Activated CD8-positive, alpha-beta memory T cell treated with anti-CD3 and anti-CD28 coated beads for 48 hours (primary cell): ENCODE results near the gene CCN6.

Experiments
- DNase-seq, 3 experiments: peaks; one replicate each; pipeline ENCODE4 v3.0.0-alpha.2; 2020; ENCODE audit warnings: low read depth in 2 of 3, low spot score in 2 of 3

The CCN6 gene

DNA sequence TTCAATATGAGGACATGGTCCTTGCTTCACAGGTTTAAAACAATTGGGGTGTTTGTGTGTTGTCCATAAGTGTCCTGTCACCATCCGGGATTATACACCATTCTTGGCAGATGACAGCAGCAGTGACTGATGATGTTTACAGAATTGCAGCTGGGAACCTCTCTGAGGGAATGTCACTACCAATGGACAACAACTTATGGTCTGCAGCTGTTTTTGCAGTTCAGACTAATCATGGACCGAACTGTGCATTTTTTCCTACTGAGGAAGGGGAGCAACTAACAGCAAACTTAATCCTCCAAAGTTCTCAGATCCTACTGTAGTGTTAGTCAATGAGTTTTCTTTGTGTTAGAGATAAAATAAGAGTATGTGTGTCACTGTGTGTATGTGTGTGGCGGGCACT lies 59.5 kb downstream of the CCN6 start:
- DNase-seq = no peak

DNA sequence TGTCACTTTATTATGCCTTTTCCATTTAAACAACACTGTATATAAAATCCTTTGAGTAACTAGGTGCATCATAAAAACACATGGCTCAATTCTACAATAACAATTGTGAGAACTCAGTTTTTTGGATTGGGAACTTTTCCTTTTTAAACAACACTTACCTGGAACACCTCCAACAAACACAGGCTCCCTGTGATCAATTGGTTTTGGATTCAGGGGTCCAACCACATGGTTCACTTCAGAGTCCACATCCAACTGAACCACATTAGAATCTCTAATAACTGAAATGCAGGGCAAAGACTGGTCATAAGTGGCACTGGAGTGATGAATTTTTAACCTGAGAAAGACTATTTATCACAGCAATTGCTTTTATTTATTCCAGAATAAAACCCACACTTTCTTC lies 60.0 kb downstream of the CCN6 start:
- no peak for DNase-seq

DNA sequence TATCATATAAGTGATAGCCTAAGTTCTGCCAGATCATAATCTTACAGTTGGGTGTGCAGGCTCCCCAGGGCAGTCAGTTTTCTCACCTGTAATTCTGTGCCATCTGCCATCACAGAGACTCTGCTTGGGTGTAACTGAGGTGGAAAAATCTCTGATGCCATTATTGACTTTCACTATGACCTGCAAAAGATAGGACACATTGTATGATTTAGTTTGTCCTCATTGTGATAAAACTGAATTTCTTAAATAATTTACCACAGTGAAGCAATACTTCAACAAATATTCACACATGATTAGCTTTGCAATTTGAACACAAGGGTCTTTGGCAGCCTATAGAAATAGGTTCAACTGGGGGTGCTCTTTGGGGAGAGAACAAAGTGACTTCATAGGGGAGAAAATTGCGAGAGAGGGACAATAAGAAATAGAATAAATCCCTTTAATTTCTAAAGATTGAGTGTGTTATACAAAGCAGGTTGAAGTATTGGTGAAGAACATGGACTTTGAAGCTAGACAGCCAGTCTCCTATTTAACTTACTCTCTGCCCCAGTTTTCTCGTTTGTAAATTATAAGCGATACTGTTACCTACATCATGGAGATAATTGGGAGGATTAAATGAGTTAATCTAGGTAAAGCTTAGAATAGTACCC lies 60.8 kb downstream of the CCN6 start:
- DNase-seq = no peak

DNA sequence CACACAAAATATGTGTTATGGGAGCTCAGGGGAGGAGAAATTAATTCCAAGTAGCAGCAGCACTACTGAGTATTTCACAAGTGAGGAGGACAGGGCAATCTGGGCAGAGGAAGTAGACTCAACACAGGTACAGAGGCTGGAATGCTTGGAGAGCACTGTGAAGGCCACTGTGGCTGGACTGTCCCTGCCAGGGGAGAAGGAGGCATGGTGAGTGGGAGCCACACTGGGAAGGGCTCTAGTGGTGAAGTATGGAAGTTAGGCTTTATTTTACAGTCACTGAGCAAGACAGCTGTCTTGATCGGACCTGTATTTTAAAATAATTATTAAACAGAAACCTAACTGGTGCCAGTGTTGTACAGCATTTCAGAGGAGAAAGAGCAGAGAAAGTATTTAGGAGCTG lies 62.3 kb downstream of the CCN6 start:
- DNase-seq = no peak

DNA sequence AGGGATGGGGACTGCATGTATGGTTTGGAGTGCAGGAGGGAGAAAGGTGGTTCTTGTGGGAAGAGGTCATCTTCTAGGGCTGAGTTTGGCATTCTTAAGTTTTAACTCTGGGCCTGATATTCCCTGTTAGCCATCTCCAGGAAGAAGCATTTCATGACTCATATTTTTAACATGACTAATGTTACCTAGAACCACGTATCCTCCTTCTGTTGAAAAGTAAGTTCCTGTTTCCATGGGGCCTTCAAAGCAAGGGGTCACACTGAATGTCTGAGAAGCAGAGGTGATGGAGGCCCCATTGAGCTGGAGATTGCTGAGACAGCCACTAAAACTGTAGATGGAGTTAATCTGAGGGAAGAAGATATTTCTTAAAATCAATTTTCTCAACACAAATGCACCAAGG lies 63.6 kb downstream of the CCN6 start:
- no peak for DNase-seq

DNA sequence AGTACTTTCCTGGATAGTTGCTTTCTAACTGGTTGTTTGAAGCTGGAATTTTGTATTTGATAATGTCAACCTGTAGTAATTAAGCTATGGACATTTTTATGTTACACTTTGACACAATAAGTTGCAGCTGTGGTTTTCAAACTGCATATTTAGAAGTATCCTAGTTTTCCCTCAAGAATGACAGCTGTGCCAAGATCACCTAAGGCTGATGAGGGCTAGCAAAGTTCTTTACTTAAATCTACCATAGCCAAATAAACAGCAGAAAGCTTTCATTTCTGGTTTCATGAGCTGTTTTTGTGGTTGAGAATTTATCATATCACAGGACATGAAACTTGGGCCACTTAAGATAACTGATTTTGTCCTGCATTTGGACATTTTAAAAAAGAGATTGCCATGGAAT lies 64.1 kb downstream of the CCN6 start:
- DNase-seq = no peak
